GM12865 (cell line): ENCODE data around the gene DUXB.

ENCODE experiments used
- DNase-seq: peaks from one replicate; pipeline ENCODE4 v3.0.0; 2010; ENCODE audit warnings: low read depth
- H3K4me3 ChIP-seq: 2 replicates; pipeline ENCODE4 v1.5.1; 2011; ENCODE audit warnings: mild to moderate bottlenecking, low read depth, low read length, control low read depth
- TF ChIP-seq, protein P1 (sequence below): IDR thresholded peaks from 2 replicates; pipeline ENCODE4 v1.5.1; 2011; ENCODE audit warnings: low read length, control low read depth, low read depth, inconsistent platforms; ENCODE audit not compliant: insufficient read depth; ENCODE audit errors: missing control alignments

DUXB gene

DNA sequence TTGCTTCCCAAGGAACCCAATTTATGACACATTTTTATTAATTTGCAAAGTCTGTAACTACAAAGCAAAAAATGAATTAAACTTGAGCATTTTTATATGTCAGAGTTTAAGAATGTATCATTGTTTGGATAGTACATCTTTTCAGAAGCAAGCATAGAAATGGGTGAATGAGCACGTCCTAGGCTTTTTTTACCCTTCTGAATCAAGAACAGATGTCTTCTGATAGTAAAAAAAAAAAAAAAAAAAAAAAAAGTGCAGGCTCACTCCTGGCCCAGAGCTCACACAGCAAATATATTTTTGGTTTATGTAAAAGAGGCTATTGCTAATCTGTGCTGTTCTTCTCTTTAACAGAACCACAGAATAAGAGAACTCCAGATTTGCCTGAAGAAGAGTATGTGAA is 47.3 kb downstream of the DUXB start:
- no peak for DNase-seq
- no peak overlapping the region for H3K4me3 ChIP-seq

GRCh38 chr16:75648265-75649076 is 52.8 kb downstream of the DUXB start:
- TF ChIP-seq, protein P1, sequence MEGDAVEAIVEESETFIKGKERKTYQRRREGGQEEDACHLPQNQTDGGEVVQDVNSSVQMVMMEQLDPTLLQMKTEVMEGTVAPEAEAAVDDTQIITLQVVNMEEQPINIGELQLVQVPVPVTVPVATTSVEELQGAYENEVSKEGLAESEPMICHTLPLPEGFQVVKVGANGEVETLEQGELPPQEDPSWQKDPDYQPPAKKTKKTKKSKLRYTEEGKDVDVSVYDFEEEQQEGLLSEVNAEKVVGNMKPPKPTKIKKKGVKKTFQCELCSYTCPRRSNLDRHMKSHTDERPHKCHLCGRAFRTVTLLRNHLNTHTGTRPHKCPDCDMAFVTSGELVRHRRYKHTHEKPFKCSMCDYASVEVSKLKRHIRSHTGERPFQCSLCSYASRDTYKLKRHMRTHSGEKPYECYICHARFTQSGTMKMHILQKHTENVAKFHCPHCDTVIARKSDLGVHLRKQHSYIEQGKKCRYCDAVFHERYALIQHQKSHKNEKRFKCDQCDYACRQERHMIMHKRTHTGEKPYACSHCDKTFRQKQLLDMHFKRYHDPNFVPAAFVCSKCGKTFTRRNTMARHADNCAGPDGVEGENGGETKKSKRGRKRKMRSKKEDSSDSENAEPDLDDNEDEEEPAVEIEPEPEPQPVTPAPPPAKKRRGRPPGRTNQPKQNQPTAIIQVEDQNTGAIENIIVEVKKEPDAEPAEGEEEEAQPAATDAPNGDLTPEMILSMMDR = no peak
- peak; percentile 85 for DNase-seq
- peak overlapping the region; percentile 66 for H3K4me3 ChIP-seq

More for the DNA sequence above, 47.3 kb downstream of the DUXB start:
- TF ChIP-seq, protein P1 = no peak

DNA sequence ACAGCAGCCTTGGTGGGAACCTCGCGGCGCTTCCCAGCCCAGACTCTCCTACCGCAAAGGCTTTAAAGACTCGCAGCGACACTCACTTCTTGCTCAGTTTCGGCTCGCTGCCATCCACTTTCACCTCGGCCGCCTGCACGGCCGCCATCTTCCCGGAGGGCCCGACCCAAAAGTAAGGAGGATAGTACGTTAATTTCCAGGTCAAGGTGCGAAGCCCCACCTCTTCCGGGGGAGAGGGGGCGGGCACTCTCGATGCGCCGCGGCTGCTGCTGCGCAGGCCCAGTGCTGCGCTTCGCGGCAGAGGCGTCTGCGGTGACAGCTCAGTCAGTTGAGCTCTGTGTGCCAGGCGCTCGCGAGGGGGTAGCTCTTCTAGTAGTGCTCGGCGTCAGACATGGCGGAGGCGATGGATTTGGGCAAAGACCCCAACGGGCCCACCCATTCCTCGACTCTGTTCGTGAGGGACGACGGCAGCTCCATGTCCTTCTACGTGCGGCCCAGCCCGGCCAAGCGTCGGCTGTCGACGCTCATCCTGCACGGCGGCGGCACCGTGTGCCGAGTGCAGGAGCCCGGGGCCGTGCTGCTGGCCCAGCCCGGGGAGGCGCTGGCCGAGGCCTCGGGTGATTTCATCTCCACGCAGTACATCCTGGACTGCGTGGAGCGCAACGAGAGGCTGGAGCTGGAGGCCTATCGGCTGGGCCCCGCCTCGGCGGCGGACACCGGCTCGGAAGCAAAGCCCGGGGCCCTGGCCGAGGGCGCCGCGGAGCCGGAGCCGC is 53.6 kb downstream of the DUXB start, which contains the start of the genes KARS1 and TERF2IP:
KARS1 (minus strand) TSS at position 174 of the 773 bp plus-strand sequence; CDS start at position 148, 26 bp downstream.
TERF2IP (plus strand) TSS at position 282 of the 773 bp plus-strand sequence; CDS start at position 392, 110 bp downstream.
- peak; percentile 97 for DNase-seq
- peak within 1 kb of the TSS; percentile 66 for H3K4me3 ChIP-seq
- TF ChIP-seq, protein P1 = no peak

GRCh38 chr16:75647112-75647491 is 54.2 kb downstream of the DUXB start:
- TF ChIP-seq, protein P1 = no peak
- no peak for DNase-seq
- H3K4me3 ChIP-seq = peak overlapping the region; percentile 66

- DNase-seq = no peak
- no peak overlapping the region for H3K4me3 ChIP-seq
- TF ChIP-seq, protein P1 = no peak
Observed at GRCh38 chr16:75644240-75645012, 56.8 kb downstream of the DUXB start.
